HG02852 (cell line): ENCODE data around the gene RASAL2.
"Not testable (repeated sequence)": the region's sequence is repeated elsewhere in the genome, so short reads cannot be mapped to it uniquely, and the experiment has no call there.

Experiments used
- ATAC-seq: cut with Tn5 transposase; IDR thresholded peaks from one replicate; pipeline ENCODE4 v1.9.1; 2021; ENCODE audit warnings: mild to moderate bottlenecking, moderate library complexity; ENCODE audit not compliant: unreplicated experiment

Gene RASAL2

DNA sequence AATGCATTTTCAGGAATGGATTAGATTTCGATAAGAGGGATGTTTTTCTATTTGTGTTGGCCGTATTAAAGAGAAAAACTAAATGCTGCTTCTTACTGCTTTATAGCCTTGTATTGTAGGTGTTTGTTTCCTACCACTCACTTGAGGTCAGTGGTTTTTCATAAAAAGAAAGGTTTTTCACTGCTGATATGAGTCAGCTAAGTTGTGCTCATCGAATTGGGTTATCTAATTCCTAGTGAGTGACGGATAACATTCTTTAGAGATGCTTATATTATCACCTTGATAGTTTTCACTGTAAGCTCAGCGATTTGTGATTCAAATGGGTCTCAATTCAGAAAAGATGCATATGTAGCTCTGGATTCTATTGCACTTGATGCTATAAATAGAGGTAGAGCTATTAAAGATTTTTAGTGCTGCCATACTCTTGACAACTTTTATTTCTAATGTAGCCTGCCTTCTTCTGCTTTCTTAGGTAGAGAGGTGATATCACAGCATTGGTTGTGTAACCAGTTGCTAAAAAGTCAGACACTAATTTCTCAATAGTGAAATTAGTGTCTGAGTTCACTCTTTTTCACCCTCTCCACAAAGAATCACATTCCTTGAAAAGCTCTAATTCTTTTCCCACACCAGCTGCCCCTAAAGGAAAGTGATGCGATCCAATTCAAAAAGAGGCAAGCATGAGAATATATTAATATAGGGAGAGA is 180.0 kb downstream of the RASAL2 start:
- ATAC-seq, result peak; percentile 68

DNA sequence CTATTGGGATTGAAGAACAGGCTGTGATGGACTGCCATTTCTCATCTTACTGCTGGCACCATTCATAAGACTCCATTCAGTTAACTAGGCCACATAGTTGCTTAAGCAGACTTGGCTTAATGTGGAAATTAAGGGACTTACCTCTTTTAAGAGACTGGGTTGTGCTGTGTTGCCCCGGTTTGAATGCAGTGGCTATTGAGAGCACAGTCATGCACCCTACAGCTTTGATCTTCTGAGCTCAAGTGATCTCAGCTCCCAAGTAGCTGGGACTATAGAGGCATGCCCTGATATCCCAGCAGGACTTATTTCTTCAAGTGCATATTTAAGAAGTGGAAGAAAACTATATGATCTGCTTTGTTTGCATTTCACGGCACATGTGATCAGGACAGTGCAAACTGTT is 181.1 kb downstream of the RASAL2 start:
- no peak for ATAC-seq

DNA sequence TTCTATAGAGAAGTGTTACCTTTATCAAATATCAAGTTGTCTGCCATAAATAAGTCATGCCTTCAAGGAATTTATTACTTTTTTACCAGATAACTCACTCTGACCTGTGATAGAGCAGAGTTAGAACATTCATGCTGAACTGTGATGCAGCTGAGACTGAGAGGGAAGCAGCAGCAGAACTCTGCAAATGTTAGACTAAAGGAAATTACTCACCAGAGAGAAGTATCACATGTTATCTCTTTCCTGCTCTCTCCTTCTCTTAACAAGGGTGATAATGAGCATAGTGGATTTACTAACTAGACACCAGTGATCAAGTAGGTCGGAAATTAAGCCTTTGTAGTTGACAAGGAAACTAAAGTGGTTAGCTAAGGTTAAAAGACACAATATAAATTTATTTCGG is 181.6 kb downstream of the RASAL2 start:
- no peak for ATAC-seq

DNA sequence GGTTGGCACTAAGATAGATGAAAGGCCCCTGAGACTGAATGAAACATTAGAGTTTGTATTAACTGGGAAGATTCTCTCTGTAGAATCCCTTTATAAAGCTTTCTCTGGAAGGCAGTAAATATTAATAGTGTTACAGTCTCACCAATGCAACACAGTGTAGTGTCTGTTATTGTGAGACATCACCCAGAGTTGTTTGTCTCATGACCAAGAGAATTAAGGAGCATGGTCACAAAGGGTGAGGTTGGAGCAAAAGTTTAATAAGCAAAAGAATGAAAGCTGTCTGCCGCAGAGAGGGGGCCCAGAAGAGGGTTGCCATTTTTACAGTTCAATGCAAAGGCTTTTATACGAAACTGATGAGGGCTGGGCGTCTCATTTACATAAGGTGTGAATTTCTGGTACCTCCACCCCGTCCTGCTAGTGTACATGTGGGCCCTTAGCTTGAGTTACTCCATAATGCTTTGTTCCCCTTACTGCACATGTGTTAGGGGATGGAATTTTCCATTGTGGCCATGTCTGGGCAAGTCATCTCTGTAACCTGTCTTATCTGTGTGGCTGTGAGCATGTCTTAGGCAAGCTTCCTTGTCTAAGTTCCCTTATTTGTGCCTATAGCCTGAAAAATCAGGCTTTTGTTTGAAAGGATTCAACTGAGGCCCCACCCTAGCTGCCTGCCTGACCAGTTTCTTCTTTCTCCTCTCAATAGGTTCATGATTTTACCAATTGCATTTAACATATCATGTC is 184.1 kb downstream of the RASAL2 start:
- ATAC-seq, result no peak

DNA sequence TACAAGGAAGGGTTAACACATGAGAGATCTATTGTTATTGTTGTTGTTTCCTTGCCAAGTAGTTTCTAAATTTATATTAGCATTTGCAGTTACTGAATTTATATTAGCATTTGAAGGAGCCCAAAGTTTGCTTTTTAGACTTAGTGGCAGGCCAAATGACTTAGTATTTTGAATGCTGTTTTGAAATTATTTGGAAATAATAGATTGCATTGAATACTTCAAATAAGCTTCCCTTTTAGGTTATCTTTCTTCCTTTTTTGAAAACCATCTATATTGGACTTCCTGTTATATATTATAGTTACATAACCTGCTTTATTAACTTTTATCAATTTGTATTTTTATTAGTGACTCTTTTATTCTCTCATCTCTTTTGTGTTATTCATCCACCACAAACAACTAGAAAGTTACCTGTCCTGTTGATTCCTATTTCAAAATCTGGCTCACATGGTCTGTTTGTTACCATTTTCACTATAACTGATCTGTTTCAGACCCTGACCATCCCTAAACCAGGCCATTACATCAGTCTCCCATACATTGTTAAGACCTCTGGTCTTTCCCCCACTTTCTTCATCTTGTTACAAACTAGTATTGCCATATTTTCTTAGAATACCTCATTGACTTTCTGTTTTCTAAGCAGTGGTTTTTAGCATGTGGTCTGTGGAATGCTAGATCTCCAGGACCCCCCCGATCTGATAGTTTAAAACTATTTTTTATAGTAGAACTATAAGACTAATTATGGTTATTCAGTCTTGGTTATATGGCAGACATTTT is 185.2 kb downstream of the RASAL2 start:
- no peak for ATAC-seq

DNA sequence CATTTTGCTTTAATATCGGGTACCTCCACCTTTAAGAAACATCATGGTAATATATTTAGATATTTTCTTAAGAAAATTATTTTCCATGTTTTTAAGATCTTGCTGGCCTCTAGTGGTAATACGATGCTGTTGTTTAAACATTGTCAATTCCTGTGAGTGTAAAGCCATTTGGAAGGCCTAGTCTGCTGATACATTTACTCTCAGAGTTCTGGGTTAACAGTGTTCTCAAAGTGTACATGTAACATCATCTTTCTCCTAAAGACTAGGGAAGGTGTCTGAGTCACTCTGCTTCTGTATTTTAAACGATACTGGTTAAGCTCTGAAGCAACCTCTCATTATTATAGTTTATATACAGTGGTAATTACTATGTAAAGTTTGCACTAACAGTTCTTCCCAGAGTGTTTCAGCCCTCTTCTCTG is 189.1 kb downstream of the RASAL2 start:
- ATAC-seq, result no peak

DNA sequence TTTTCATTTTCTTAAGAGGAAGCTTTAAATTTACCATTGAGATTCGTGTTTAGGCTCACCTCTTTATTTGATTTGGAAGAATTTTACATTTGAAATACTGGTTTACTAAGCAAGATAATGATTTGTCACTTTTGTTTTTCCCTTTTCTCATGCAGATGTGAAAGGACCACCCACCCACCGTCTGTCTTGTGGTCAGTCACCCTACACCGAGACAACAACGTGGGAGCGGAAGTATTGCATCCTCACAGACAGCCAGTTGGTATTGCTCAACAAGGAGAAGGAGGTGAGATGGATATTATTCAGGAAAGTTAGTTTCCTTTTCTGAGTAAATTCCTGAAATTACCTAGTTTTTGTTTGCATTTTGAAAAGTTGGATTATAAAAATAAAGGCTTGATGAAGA is 189.5 kb downstream of the RASAL2 start:
- ATAC-seq, result no peak

DNA sequence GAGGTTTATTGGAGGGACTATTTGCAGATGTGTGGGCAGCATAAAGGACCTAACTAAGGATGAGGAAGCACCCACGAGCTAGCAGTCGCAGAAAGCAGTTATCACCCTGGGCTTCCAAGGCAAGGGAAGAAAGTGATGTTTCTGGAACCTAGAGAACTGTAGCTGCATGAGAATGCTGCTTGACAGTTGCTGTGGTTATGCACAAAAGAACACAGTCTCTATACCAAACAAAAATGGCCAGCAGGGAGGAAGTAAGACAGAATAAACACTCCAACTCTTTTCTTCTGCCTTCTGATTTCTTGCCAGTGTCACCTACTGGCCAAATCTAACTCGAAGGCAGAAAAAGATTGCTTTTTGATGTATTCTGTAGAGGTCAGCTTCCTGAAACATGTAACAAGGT is 190.2 kb downstream of the RASAL2 start:
- no peak for ATAC-seq

DNA sequence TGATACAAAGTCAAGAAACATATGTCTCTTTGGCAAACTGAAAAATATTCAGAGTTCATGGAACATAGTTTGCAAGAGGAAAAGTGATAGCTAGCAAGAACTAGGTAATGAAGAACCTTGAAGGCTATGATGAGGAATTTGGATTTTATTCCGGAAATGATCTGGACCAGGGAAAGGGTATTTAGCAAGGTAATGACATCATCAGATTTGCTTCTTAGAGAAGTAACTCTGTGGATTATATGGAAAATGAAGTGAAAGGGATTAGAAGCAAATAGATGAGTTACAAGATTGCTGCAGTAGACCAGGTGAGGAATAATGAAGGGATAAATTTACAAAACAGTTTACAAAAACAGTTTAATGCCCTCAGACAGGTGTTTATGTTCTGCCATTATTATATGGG is 197.3 kb downstream of the RASAL2 start:
- ATAC-seq, result no peak

DNA sequence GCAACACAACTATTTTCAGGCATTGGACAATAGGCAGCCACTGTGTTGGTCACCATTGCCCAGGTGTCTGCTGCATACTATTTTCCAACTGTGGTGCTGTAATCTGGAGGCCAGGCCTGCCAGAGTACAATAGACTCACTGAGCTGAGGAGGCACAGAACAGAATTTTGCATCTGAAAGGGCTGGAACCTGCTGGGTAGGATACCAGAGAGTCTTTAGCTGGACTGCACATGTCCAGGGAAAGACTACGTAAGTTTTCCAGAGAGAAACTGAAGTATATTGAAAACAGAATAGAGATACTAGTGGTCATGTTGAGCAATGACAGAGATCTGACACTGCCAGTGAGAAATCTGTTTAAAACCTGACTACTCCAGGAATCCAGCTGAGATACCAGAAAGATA is 200.8 kb downstream of the RASAL2 start:
- no peak for ATAC-seq

DNA sequence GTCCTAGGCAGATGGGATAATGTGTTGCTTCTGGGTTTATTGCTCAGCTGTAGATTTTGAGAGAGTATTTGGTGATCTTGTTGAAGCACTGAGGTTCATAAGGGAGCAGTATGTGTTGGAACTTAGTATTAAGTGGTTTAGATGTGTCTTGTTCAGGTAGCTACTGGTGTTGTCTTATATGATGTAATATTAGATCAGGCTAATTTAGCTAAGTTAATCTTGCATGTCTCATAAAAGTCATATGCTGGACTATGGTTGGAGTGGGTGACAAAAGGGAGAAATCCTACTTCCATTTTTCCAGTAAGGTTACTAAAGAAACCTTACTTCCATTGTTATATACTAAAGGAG is 206.4 kb downstream of the RASAL2 start:
- no peak for ATAC-seq

DNA sequence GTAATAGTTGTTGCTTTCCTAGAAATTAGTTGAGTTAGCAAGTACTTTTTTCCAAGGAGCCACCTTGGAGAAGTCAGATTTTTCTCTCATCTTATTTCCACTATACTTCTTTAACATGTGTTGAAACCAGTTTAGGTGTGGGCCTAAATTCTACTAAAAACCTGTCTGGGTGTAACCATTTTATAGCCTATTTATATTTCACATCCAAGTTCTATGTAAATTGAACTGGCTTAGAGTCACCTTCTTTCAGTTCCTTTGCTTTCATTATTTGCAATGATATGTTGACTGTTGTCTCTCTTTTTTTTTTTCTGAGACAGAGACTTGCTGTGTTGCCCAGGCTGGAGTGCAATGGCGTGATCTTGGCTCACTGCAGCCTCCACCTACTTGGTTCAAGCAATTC is 207.2 kb downstream of the RASAL2 start:
- no peak for ATAC-seq

DNA sequence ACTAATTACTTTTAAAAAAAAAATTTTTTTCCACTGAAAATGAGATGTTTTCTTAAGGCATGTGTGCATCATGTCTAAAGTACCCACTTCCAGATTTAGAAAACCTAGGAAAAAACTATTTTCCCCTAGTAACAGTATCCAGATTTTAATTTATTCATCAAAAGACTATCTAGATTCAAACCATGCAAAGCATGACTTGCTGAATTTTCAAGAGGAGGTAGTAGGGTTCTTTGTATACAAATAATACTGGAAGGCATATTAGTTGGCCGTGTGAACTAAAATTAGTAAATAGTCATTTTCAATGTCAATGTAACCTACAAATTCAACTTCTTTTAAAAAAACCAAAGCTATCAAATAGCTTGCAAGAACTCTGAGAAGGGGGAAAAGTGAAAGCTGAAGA is 213.4 kb downstream of the RASAL2 start:
- no peak for ATAC-seq

DNA sequence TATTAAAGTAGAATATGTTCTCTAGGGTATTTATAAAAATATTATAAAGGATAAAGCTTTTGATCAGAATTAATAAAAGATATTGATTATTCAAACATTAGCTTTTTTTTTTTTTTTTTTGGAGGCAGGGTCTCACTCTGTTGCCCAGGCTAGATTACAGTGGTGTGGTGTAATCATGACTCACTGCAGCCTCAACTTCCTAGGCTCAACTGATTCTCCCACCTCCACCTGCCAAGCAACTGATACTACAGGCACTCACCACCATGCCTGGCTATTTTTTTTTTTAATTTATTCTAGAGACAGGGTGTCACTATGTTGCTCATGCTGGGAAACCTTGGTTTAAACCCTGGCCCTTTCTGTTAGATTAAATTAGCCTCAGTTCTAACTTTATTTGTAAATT is 214.5 kb downstream of the RASAL2 start:
- ATAC-seq, result no peak

DNA sequence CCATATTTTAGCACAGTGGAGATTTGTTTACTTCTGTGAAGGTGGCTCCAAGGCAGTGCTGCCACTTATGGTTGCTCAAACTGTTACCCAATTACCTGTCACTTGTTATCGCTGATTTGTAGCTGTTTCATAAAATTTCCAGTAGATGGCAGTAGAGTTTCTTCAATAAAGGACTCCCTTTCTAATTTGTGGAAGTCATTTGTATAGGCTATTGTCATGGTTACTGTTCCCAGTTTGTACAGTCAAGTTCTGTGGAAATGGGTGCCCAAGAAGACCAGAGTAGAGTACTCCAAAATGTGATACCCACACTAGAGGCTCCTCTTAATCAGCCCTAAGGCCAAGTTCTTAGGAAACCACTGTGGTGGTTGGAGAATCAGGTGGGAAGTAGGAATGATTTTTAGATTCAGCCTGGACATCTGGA is 216.8 kb downstream of the RASAL2 start:
- ATAC-seq, result peak; percentile 78

DNA sequence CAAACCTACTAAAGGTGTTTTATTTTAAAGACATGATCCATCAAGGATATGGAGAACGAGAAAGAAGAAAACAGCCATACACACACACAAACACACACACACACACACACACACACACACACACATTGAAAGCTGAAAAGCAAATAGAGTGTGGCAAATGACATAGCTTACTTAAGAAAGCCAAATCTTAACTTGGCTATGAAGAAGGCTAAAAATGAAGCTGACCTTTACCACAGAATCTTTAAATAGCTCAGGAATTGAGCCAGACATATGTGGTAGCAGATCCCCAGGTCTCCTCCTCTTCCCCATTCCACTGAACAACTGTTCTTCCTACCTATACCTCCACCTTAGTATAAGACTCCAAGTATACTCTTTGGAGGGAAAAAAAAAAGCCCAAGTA is 217.3 kb downstream of the RASAL2 start:
- no peak for ATAC-seq

DNA sequence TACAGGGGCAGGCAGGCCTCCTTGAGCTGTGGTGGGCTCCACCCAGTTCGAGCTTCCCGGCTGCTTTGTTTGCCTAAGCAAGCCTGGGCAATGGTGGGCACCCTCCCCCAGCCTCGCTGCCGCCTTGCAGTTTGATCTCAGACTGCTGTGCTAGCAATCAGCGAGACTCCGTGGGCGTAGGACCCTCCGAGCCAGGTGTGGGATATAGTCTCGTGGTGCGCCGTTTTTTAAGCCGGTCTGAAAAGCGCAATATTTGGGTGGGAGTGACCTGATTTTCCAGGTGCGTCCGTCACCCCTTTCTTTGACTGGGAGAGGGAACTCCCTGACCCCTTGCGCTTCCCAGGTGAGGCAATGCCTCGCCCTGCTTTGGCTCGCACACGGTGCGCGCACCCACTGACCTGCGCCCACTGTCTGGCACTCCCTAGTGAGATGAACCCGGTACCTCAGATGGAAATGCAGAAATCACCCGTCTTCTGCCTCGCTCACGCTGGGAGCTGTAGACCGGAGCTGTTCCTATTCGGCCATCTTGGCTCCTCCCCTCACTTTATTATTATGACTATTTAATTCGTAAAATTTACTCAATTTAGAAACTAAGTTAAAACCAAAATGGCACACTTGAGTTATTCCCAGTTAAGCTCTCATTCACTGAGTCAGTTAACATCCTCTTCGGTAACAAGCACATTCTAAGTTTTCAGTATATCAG is 226.5 kb downstream of the RASAL2 start:
- ATAC-seq, result not testable (repeated sequence)

DNA sequence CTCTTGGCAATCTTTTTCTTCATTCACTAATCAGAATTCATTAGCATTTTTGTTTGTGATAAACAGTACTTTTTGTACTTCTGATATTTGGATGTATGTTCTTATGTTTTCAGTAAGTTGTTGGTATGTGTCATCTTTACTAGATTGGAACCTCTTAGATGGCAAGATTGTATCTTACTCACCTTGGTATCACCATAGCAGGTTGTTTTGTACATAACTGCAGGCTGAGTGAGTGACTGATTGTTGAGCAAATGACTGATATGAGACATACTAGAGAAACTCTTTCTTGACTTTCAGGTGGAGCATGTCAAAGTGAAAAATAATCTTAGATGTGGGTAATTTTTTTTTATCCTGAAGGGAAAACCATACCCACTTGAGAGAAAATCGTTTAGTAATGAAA is 229.2 kb downstream of the RASAL2 start:
- ATAC-seq, result no peak

DNA sequence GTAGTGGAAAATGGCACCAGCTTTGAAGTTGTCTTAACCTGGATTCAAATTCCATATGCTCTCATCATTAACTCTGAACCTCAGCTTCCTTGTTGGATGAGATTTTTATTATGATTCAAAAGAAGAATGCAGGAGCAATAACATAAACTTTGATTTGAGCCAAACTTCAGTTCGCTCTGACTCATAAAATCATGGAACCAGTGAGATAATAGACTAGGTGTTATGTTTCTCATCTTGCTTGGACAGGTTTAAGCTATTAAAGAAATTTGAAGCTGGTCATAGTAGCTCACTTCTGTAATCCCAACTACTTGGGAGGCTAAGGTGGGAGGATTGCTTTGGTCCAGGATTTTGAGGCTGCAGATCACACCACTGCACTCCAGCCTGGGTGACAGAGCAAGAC is 230.1 kb downstream of the RASAL2 start:
- ATAC-seq, result no peak

DNA sequence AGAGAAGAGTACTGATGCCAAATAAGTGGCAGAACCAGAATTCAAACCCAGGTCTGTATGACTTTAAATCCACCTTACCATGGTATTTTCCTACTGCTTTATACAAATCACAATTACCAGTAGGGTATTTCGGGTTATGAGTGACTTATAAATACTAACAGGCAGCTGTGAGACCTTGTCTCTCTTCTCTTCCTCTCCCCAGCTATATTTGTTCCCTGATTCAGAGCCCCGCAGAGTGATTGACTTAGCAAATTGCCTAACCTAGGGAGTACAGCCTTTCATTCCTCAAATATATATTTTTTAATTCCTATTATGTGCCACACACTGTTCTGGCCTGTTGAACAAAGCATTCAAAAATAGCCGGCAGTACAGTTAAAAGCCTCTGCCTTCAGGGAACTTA is 234.8 kb downstream of the RASAL2 start:
- ATAC-seq, result no peak

DNA sequence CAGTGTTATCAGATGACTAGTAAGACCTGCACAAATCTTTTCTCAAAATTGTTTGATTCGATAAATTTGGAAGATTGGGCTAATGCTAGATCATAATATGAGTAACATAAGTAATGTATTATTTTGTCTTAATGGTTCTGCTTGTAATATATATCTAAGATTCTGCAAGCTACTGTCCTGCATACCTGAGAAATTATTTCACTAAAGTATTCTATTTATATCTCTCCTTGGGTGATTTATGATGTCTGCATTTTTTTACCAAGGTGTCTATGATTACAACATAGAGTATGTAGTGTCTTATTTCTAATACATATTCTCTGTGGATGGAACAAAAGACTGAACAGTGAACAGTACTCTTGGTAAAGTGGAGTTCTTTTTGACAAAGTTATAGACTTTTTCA is 236.2 kb downstream of the RASAL2 start:
- ATAC-seq, result no peak
